HepG2 (cell line): ENCODE results near the gene PLLP. TPM values are rescaled to one million over a fixed set of nuclear protein-coding genes. Genes with fewer than 3 reads are reported as not detected.

Experiments used
- ATAC-seq: fragments of 200-7000 bp; cut with Tn5 transposase; 3 replicates; pipeline ENCODE4 v1.9.1; 2020; ENCODE audit warnings: mild to moderate bottlenecking, moderate library complexity
- BruUV-seq: library from RNA; stranded (reverse); fragments of 400-500 nt; replicated peaks from 2 replicates; lab custom pipeline; 2021; lab: Mats Ljungman, UMichigan
- CTCF ChIA-PET: fragments of 300-600 bp; formaldehyde crosslinking; extraction: SDS; loops from one replicate; lab custom pipeline; 2021; ENCODE audit warnings: low total read pairs, inconsistent platforms, low intra/inter-chr PET ratio; lab: Yijun Ruan, JAX
- POLR2A ChIA-PET: fragments of 350-600 bp; sonication (Branson Sonifier 250); formaldehyde crosslinking; loops from one replicate; lab custom pipeline; 2020; ENCODE audit warnings: antibody characterized with exemption, inconsistent platforms; lab: Yijun Ruan, JAX
- DNase-seq: peaks from one replicate; pipeline ENCODE4 v3.0.0-alpha.2; 2015; ENCODE audit warnings: low spot score
- FAIRE-seq: peaks from 3 replicates; lab custom pipeline; 2011; peaks lifted over from hg19 to GRCh38; lab: Jason Lieb, UNC
- H2AFZ ChIP-seq: one replicate; pipeline ENCODE4 v1.6.1; 2011; ENCODE audit warnings: low read length, inconsistent platforms
- H3K27ac ChIP-seq: fragments of 300-600 bp; 3 replicates; pipeline ENCODE4 v1.8.0; 2011; ENCODE audit warnings: mixed run types, mild to moderate bottlenecking, mixed read lengths, low read length, inconsistent platforms; ENCODE audit not compliant: insufficient read depth; ENCODE audit errors: extremely low read length
- H3K27me3 ChIP-seq, 2 experiments: fragments of 200-600 bp in 1 of 2; 2 replicates in 1 of 2; 3 replicates in 1 of 2; pipeline versions ENCODE4 v1.6.0 to v1.8.0; 2011; ENCODE audit warnings: low read length in 2 of 2, mild to moderate bottlenecking in 2 of 2, moderate library complexity in 2 of 2, inconsistent platforms in 1 of 2; ENCODE audit not compliant: insufficient read depth in 2 of 2, control insufficient read depth in 1 of 2
- H3K36me3 ChIP-seq, 2 experiments: fragments of 200-600 bp in 1 of 2; replicated peaks in 1 of 2; 2 replicates in 1 of 2; 3 replicates in 1 of 2; pipeline versions ENCODE4 v1.5.1 to v1.8.0; 2011; ENCODE audit warnings: low read length in 2 of 2, inconsistent platforms in 1 of 2; ENCODE audit not compliant: insufficient read depth in 2 of 2, control insufficient read depth in 1 of 2
- H3K4me1 ChIP-seq: 2 replicates; pipeline ENCODE4 v1.5.1; 2012; ENCODE audit warnings: low read length, inconsistent platforms; ENCODE audit not compliant: insufficient read depth
- H3K4me2 ChIP-seq: 2 replicates; pipeline ENCODE4 v1.6.0; 2011; ENCODE audit warnings: low read depth, low read length, inconsistent platforms
- H3K4me3 ChIP-seq, 3 experiments: fragments of 200-600 bp in 1 of 3; sonication (generic), shearing (Covaris generic) in 1 of 3; replicated peaks in 1 of 3; 2 replicates each; pipeline ENCODE4 v1.5.1; 2011 to 2016; ENCODE audit warnings: low read length in 3 of 3, inconsistent platforms in 2 of 3, low read depth in 2 of 3, mild to moderate bottlenecking in 2 of 3, control low read depth in 1 of 3, mixed read lengths in 1 of 3; ENCODE audit not compliant: insufficient read depth in 1 of 3
- H3K79me2 ChIP-seq: one replicate; pipeline ENCODE4 v1.6.1; 2011; ENCODE audit warnings: low read length, inconsistent platforms; ENCODE audit not compliant: insufficient read depth
- H3K9ac ChIP-seq: 2 replicates; pipeline ENCODE4 v1.6.0; 2011; ENCODE audit warnings: mild to moderate bottlenecking, low read depth, low read length, inconsistent platforms; ENCODE audit not compliant: insufficient read depth
- H3K9me3 ChIP-seq: 2 replicates; pipeline ENCODE4 v1.5.1; 2012; ENCODE audit warnings: mild to moderate bottlenecking, low read length
- H4K20me1 ChIP-seq: 2 replicates; pipeline ENCODE4 v1.6.0; 2011; ENCODE audit warnings: inconsistent platforms, mild to moderate bottlenecking, low read length, moderate library complexity; ENCODE audit not compliant: insufficient read depth
- CBX1 ChIP-seq: IDR thresholded peaks from one replicate; pipeline ENCODE4 v1.6.1; 2016; ENCODE audit warnings: antibody characterized with exemption, low read depth
- FLYWCH1 ChIP-seq: sonication (generic); formaldehyde crosslinking; IDR thresholded peaks from 2 replicates; pipeline ENCODE4 v1.8.1; 2023; ENCODE audit warnings: mild to moderate bottlenecking, missing genetic modification reagents
- HDAC1 ChIP-seq: sonication (generic); formaldehyde crosslinking; IDR thresholded peaks from 2 replicates; pipeline ENCODE4 v1.5.1; 2020; ENCODE audit warnings: mild to moderate bottlenecking, missing genetic modification reagents
- HOXA3 ChIP-seq: sonication (generic); formaldehyde crosslinking; IDR thresholded peaks from 2 replicates; pipeline ENCODE4 v1.5.0; 2020; ENCODE audit warnings: missing genetic modification reagents
- JUND ChIP-seq: sonication (generic); formaldehyde crosslinking; IDR thresholded peaks from 2 replicates; pipeline ENCODE4 v1.8.0; 2022; ENCODE audit warnings: mild to moderate bottlenecking, missing genetic modification reagents
- KLF15 ChIP-seq: sonication (generic); formaldehyde crosslinking; IDR thresholded peaks from 2 replicates; pipeline ENCODE4 v1.8.1; 2023; ENCODE audit warnings: borderline replicate concordance, mild to moderate bottlenecking, inconsistent platforms, missing genetic modification reagents, mixed read lengths
- MIER2 ChIP-seq: IDR thresholded peaks from 2 replicates; pipeline ENCODE4 v1.6.1; 2016; ENCODE audit warnings: missing biosample characterization, missing genetic modification reagents
- NFYC ChIP-seq: IDR thresholded peaks from 2 replicates; pipeline ENCODE4 v1.6.1; 2016; ENCODE audit warnings: missing genetic modification reagents, missing compliant biosample characterization
- RELA ChIP-seq: sonication (generic); formaldehyde crosslinking; IDR thresholded peaks from 2 replicates; pipeline ENCODE4 v1.4.0; 2020; ENCODE audit warnings: missing genetic modification reagents
- TEAD2 ChIP-seq: sonication (generic); formaldehyde crosslinking; IDR thresholded peaks from 2 replicates; pipeline ENCODE4 v1.9.0; 2021; ENCODE audit warnings: missing genetic modification reagents
- ZBTB7B ChIP-seq: sonication (generic); formaldehyde crosslinking; IDR thresholded peaks from 2 replicates; pipeline ENCODE4 v1.4.0; 2020; ENCODE audit warnings: missing genetic modification reagents
- ZMAT3 ChIP-seq: sonication (generic); formaldehyde crosslinking; conservative IDR thresholded peaks from 2 replicates; pipeline ENCODE4 v1.7.0; 2021; ENCODE audit warnings: missing genetic modification reagents
- ZNF275 ChIP-seq: sonication (generic); formaldehyde crosslinking; IDR thresholded peaks from 2 replicates; pipeline ENCODE4 v1.8.0; 2022; ENCODE audit warnings: missing genetic modification reagents, mild to moderate bottlenecking, inconsistent platforms, borderline replicate concordance
- ZNF430 ChIP-seq: sonication (generic); formaldehyde crosslinking; IDR thresholded peaks from 2 replicates; pipeline ENCODE4 v1.9.0; 2021; ENCODE audit warnings: mild to moderate bottlenecking, missing genetic modification reagents
- ZNF44 ChIP-seq: sonication (generic); formaldehyde crosslinking; IDR thresholded peaks from 2 replicates; pipeline ENCODE4 v1.5.1; 2020; ENCODE audit warnings: mild to moderate bottlenecking, missing genetic modification reagents
- ZNF556 ChIP-seq: sonication (generic); formaldehyde crosslinking; IDR thresholded peaks from 2 replicates; pipeline ENCODE4 v1.4.0; 2020; ENCODE audit warnings: mild to moderate bottlenecking, missing genetic modification reagents, borderline replicate concordance
- ZNF558 ChIP-seq: sonication (generic); formaldehyde crosslinking; IDR thresholded peaks from 2 replicates; pipeline ENCODE4 v1.9.0; 2022; ENCODE audit warnings: mild to moderate bottlenecking, missing genetic modification reagents, borderline replicate concordance
- ZNF644 ChIP-seq: IDR thresholded peaks from 2 replicates; pipeline ENCODE4 v1.6.1; 2016; ENCODE audit warnings: low read depth
- ZNF850 ChIP-seq: sonication (generic); formaldehyde crosslinking; conservative IDR thresholded peaks from 2 replicates; pipeline ENCODE4 v1.9.0; 2021; ENCODE audit warnings: mild to moderate bottlenecking, missing genetic modification reagents
- ZSCAN9 ChIP-seq: IDR thresholded peaks from 2 replicates; pipeline ENCODE4 v1.6.1; 2016; ENCODE audit warnings: borderline replicate concordance
- WGBS: methylation state at CpG from one replicate; pipeline ENCODE4 v1.1.6; 2017; ENCODE audit warnings: low lambda C conversion rate; 5-methylcytosine and 5-hydroxymethylcytosine counted together
- in situ Hi-C: cut with HindIII; loops from 2 replicates; pipeline ENCODE4 v1.10.0; 2017; ENCODE audit warnings: low pct_unique_long_range_greater_than_20kb; ENCODE audit not compliant: extremely low pct_ligation_motif_present
- intact Hi-C: fragments of 100-400 bp; cut with micrococcal nuclease; formaldehyde crosslinking; loops from one replicate; pipeline ENCODE4 v1.10.0; 2022; ENCODE audit not compliant: unreplicated experiment
- polyA plus RNA-seq, 8 experiments: library from polyadenylated mRNA; depleted of rRNA in 3 of 8; stranded (reverse) in 7 of 8; unstranded in 1 of 8; fragments of >200 nt; fragmentation: Illumina TruSeq in 4 of 8; extraction: Trizol in 4 of 8; gene quantifications; 2 replicates each; pipeline versions ENCODE4 v1.2.1 to v1.2.3, GENCODE V29; 2011 to 2016; ENCODE audit warnings: low read depth in 4 of 8, missing spikeins in 1 of 8, mixed read lengths in 1 of 8; ENCODE audit not compliant: insufficient read depth in 1 of 8
- total RNA-seq, 5 experiments: library from RNA; depleted of rRNA; stranded (reverse); fragments of >200 nt; fragmentation: Illumina TruSeq; extraction: Trizol; gene quantifications; 2 replicates each; pipeline ENCODE4 v1.2.3, GENCODE V29; 2016; ENCODE audit warnings: low read depth in 1 of 5
- TF ChIP-seq, protein P1 (sequence below): sonication (generic); formaldehyde crosslinking; IDR thresholded peaks from 2 replicates; pipeline ENCODE4 v1.4.0; 2020; ENCODE audit warnings: missing genetic modification reagents, borderline replicate concordance

The PLLP gene
- total and polyA plus RNA-seq, 2 of the 13 experiments (the other 11 are each of a cell fraction or from before 2014, with no cell fraction given) = 60.6 to 127 TPM

- H4K20me1 ChIP-seq = no peaks in the 10 kb centered on the region
- no peaks in the 10 kb centered on the region for H3K9me3 ChIP-seq
- no TSS peak for BruUV-seq
- ChIA-PET POLR2A (interaction anchor here (0.7 to 2.5 kb wide), 18 partner anchors 9 to 619 kb away, joined by 3 to 20 read pairs (median 4); partner anchors contain the start of genes CPNE2, CX3CL1, PSME3IP1 and RSPRY1), CTCF (no interaction called here)
- no peaks in the 10 kb centered on the region for H3K27me3 ChIP-seq
- peak within 1 kb of the TSS; percentile 93 for H3K4me2 ChIP-seq
- ATAC-seq = peak; percentile 96
- DNase-seq = peak; percentile 96
- peaks cover 8 to 16% of the 10 kb centered on the region in 2 experiments; a peak in 4 of 5 replicates for H3K36me3 ChIP-seq
- peak within 1 kb of the TSS; percentile 91 for H3K27ac ChIP-seq
- peak within 1 kb of the TSS; percentile 70 for H2AFZ ChIP-seq
- H3K4me3 ChIP-seq = peak within 1 kb of the TSS; percentile 77 to 89 (median 81)
- intact Hi-C loops (loop anchor here (1.0 to 2.0 kb wide), 3 partner anchors 35 to 59 kb away; partner anchors contain the start of genes PSME3IP1 and RSPRY1), in situ Hi-C loops (no loop called here)
- H3K4me1 ChIP-seq = peaks cover 40% of the 10 kb centered on the region
- WGBS = under 1% methylated on average over 32 of the region's 77 CpGs
- H3K79me2 ChIP-seq = peaks cover 7% of the 10 kb centered on the region
- peak; percentile 39 for FAIRE-seq
- H3K9ac ChIP-seq = peak within 1 kb of the TSS; percentile 92
- TF ChIP-seq ZNF558 = peak; percentile 18; the same call in 1 of the 2 replicates
- no peak for TF ChIP-seq TEAD2 (CRISPR knock-in tag)
- no peak for TF ChIP-seq FLYWCH1 (CRISPR knock-in tag)
- peak; percentile 90 for TF ChIP-seq HDAC1
- TF ChIP-seq ZNF275 (CRISPR knock-in tag) = peak; percentile 87
- TF ChIP-seq ZNF556 = peak; percentile 74; the same call in 1 of the 2 replicates
- peak; percentile 69 for TF ChIP-seq ZNF44
- TF ChIP-seq MIER2 (CRISPR knock-in tag) = no peak; the same call in 1 of the 2 replicates
- TF ChIP-seq ZSCAN9 (CRISPR knock-in tag) = peak; percentile 41; the same call in 1 of the 2 replicates
- TF ChIP-seq ZBTB7B (CRISPR knock-in tag) = peak; percentile 84; the same call in 1 of the 2 replicates
- peak; percentile 58; the same call in 1 of the 2 replicates for TF ChIP-seq RELA (CRISPR knock-in tag)
- no peak for TF ChIP-seq ZNF644 (CRISPR knock-in tag)
- TF ChIP-seq JUND (CRISPR knock-in tag) = peak; percentile 42; the same call in 1 of the 2 replicates
- TF ChIP-seq CBX1 = peak; percentile 20
- TF ChIP-seq NFYC = peak; percentile 85
- no peak for TF ChIP-seq ZNF850 (CRISPR knock-in tag)
- TF ChIP-seq HOXA3 (CRISPR knock-in tag) = peak; percentile 93
- peak; percentile 97 for TF ChIP-seq ZNF430 (CRISPR knock-in tag)
- peak; percentile 36; the same call in 1 of the 2 replicates for TF ChIP-seq KLF15 (CRISPR knock-in tag)
- TF ChIP-seq, protein P1, sequence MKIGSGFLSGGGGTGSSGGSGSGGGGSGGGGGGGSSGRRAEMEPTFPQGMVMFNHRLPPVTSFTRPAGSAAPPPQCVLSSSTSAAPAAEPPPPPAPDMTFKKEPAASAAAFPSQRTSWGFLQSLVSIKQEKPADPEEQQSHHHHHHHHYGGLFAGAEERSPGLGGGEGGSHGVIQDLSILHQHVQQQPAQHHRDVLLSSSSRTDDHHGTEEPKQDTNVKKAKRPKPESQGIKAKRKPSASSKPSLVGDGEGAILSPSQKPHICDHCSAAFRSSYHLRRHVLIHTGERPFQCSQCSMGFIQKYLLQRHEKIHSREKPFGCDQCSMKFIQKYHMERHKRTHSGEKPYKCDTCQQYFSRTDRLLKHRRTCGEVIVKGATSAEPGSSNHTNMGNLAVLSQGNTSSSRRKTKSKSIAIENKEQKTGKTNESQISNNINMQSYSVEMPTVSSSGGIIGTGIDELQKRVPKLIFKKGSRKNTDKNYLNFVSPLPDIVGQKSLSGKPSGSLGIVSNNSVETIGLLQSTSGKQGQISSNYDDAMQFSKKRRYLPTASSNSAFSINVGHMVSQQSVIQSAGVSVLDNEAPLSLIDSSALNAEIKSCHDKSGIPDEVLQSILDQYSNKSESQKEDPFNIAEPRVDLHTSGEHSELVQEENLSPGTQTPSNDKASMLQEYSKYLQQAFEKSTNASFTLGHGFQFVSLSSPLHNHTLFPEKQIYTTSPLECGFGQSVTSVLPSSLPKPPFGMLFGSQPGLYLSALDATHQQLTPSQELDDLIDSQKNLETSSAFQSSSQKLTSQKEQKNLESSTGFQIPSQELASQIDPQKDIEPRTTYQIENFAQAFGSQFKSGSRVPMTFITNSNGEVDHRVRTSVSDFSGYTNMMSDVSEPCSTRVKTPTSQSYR (CRISPR knock-in tag) = no peak
- peak; percentile 85; the same call in 1 of the 2 replicates for TF ChIP-seq ZMAT3 (CRISPR knock-in tag)
Measured at GRCh38 chr16:57244767-57245471, 39.6 kb downstream of the PLLP start, which contains the start of gene ARL2BP. TSS of gene ARL2BP (plus strand) at chr16:57245259. CDS start at chr16:57245368, 109 bp downstream.
